Ovary (tissue), 9 donors: Measurements from ENCODE around the gene PPARA. TPM values are rescaled to one million over a fixed set of nuclear protein-coding genes. Genes with fewer than 3 reads are reported as not detected.
A peak's percentile ranks its signal among the peaks of the same experiment; 100 is the strongest.

Experiments used
- DNase-seq, 5 donors: peaks; one replicate each; pipeline ENCODE4 v3.0.0-alpha.2; 2019 to 2020
- H3K27ac ChIP-seq, 2 donors: fragments of 200-600 bp; one replicate each; pipeline versions ENCODE4 v1.5.1 to v1.8.0; 2019 to 2022
- H3K27me3 ChIP-seq: fragments of 200-600 bp; one replicate; pipeline ENCODE4 v1.8.0; 2022
- H3K36me3 ChIP-seq: fragments of 200-600 bp; sonication (generic); one replicate; pipeline ENCODE4 v1.5.1; 2019
- H3K4me1 ChIP-seq: one replicate; pipeline ENCODE4 v1.8.1; 2013; ENCODE audit warnings: mild to moderate bottlenecking, moderate library complexity; ENCODE audit not compliant: insufficient read depth
- H3K4me3 ChIP-seq: fragments of 200-600 bp; sonication (generic); one replicate; pipeline ENCODE4 v1.5.1; 2017
- H3K9me3 ChIP-seq, 2 donors: fragments of 200-600 bp in 1 of 2; sonication (generic) in 1 of 2; one replicate each; pipeline versions ENCODE4 v1.5.1 to v1.8.1; 2013 to 2019; ENCODE audit warnings: mild to moderate bottlenecking in 1 of 2, moderate library complexity in 1 of 2
- EP300 ChIP-seq: sonication (generic); formaldehyde crosslinking; IDR thresholded peaks from one replicate; pipeline ENCODE4 v1.6.1; 2017; ENCODE audit warnings: antibody characterized with exemption
- POLR2A ChIP-seq: fragments of 450-650 bp; IDR thresholded peaks from one replicate; pipeline ENCODE4 v1.6.1; 2017; ENCODE audit warnings: antibody characterized with exemption, mild to moderate bottlenecking, moderate library complexity
- WGBS, 3 donors: extraction: QIAGEN DNeasy Blood & Tissue Kit in 1 of 3; methylation state at CpG; one replicate each; pipeline versions ENCODE4 v1.1.5 to v1.1.7; 2013 to 2017; 5-methylcytosine and 5-hydroxymethylcytosine counted together
- intact Hi-C, 4 donors: fragments of 100-400 bp; cut with DNase I; formaldehyde crosslinking; loops; one replicate each; pipeline versions ENCODE4 v1.11.0 to v1.15.1; 2022 to 2023
- polyA plus RNA-seq, 2 donors: library from polyadenylated mRNA; stranded (reverse); fragments of 200-250 nt in 1 of 2; fragments of 350-450 nt in 1 of 2; fragmentation: Illumina TruSeq in 1 of 2; extraction: RNeasy Lipid Tissue Mini Kit (QIAGEN cat#74804) in 1 of 2; gene quantifications; one replicate each; pipeline ENCODE4 v1.2.3, GENCODE V29; 2013 to 2014
- total RNA-seq, 7 donors: library from RNA; depleted of rRNA in 2 of 7; stranded (reverse); fragments of >200 nt in 2 of 7; fragmentation: NEBNext Ultra II Directional in 3 of 7; extraction: Animal tissue kit (Norgen Biotek cat#: 25700) in 3 of 7; gene quantifications; one replicate each; pipeline versions ENCODE4 v1.1.0 to v1.2.4, GENCODE V29; 2016 to 2023
- TF ChIP-seq, protein P1 (sequence below), 3 donors: fragments of 450-650 bp in 2 of 3; fragments of 200-600 bp in 1 of 3; IDR thresholded peaks; one replicate each; pipeline versions ENCODE4 v1.5.1 to v1.8.0; 2016 to 2022; ENCODE audit warnings: antibody characterized with exemption in 3 of 3, mild to moderate bottlenecking in 1 of 3
- donor health status: DM: no; HTN: no; CAD: no; lungs with moderate emphysema.
- donor health status: DM: no; HTN: no; CAD: no.
- donor health status: Bipolar disorder and iron deficiency.
- donor health status: DM: yes; HTN: yes; CAD: no.
- donor health status: DM: no; HTN: no; CAD: no.
- donor health status: DM: yes; HTN: yes; CAD: no.

The PPARA gene
- total and polyA plus RNA-seq, 9 donors, result 9.7 to 41.0 (median 29.9) TPM

DNA sequence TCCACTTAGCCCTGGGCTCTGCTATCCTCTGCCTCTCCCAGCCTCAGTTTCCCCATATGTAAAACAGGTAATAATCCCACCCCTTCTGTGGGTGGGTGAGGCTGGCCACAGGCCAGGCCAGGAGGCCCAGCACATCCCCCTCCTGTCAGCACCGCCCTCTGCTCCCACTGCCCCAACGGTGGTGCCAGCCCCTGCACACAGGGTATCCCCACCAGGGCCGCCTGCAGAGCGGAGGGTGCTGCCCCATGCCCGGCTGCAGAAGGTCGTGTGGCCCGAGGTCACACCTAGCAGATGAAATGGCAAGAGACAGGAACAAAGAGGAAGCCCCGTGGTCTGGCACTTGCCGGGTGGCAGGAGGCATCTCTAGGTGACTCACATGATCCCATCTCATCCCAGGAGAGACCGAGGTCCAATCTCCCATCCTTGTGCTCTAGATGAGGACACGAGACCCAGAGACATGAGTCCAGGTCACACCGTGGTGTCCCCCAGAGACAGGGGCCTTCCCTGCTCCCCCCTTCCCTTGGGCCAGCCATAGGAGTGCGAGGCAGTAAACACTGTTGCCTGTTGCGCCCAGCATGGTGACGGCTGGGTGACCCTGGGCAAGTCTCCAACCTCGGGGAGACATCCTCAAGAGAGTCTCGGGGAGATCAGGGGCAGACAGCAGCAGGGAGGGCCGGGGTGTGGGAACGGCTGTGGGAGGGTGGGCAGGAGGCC lies 27.2 kb upstream of the PPARA start:
- peaks cover 19% of the 10 kb centered on the region for H3K4me1 ChIP-seq
- peak overlapping the region in 1 of 2 donors; percentile 51 for H3K27ac ChIP-seq
- H3K4me3 ChIP-seq, result no peak overlapping the region
- WGBS, 3 donors, result 67 to 72% (median 68%) methylated on average over 19 of the region's 19 CpGs
- DNase-seq, result peak in 2 of 5 donors; percentile 60
- H3K36me3 ChIP-seq, result no peaks in the 10 kb centered on the region
- TF ChIP-seq POLR2A (no peak), EP300 (no peak)
- TF ChIP-seq, protein P1, sequence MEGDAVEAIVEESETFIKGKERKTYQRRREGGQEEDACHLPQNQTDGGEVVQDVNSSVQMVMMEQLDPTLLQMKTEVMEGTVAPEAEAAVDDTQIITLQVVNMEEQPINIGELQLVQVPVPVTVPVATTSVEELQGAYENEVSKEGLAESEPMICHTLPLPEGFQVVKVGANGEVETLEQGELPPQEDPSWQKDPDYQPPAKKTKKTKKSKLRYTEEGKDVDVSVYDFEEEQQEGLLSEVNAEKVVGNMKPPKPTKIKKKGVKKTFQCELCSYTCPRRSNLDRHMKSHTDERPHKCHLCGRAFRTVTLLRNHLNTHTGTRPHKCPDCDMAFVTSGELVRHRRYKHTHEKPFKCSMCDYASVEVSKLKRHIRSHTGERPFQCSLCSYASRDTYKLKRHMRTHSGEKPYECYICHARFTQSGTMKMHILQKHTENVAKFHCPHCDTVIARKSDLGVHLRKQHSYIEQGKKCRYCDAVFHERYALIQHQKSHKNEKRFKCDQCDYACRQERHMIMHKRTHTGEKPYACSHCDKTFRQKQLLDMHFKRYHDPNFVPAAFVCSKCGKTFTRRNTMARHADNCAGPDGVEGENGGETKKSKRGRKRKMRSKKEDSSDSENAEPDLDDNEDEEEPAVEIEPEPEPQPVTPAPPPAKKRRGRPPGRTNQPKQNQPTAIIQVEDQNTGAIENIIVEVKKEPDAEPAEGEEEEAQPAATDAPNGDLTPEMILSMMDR (IDR thresholded peaks at IDR 0.05), result no peak
- no peaks in the 10 kb centered on the region for H3K27me3 ChIP-seq
- H3K9me3 ChIP-seq, result no peaks in the 10 kb centered on the region
- intact Hi-C loops, result loop anchor here (2.0 to 10.0 kb wide), 6 partner anchors 142 to 422 kb away; partner anchors contain the start of genes PKDREJ (in 1 of the 4) and TTC38 (in 1 of the 4)

DNA sequence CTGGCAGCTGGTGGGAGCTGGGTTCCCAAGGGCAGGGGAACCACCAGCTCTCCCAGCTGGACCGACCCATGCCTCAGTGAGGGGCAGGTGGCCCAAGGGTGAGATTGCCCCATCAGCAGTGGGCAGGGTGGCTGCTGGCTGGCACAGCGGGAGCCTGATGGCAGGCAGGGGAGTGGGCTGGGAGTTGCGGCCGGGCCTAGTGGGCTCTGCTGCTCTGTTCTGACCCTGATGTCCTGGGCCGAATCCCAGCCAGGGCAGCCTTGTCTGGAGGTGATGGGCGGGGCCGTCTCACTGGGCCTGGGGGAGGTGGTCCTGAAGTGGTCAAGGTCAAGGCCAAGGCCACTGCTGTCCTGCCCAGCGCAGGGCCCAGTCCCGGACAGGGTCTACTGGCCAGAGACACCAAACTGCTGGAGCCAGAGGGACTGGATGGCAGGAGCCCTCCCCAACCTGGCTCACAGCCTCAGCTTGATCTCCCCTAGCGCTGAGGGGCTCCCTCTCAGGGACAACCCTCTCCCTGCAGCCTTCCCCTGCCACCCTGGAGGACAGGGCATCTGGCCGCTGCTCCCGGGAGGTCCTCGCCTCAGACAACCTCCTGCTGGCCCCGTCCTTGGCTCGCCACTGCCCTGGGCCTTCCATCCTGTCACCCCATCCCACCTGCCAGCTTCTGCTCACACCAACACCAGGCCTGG lies 26.5 kb upstream of the PPARA start:
- Histone ChIP-seq H3K36me3 (no peaks in the 10 kb centered on the region), H3K27me3 (no peaks in the 10 kb centered on the region), H3K27ac (peak overlapping the region in 1 of 2 donors; percentile 40), H3K4me3 (no peak overlapping the region), H3K4me1 (peaks cover 19% of the 10 kb centered on the region), H3K9me3 (no peaks in the 10 kb centered on the region)
- WGBS, 3 donors, result 71 to 82% (median 80%) methylated on average over 15 of the region's 15 CpGs
- TF ChIP-seq POLR2A, result no peak
- TF ChIP-seq, protein P1 (IDR thresholded peaks at IDR 0.05), result no peak
- TF ChIP-seq EP300, result no peak
- DNase-seq, result peak in 1 of 5 donors; percentile 63
- intact Hi-C loops, result loop anchor here (2.0 to 10.0 kb wide), 6 partner anchors 141 to 421 kb away; partner anchors contain the start of genes PKDREJ (in 1 of the 4) and TTC38 (in 1 of the 4)

DNA sequence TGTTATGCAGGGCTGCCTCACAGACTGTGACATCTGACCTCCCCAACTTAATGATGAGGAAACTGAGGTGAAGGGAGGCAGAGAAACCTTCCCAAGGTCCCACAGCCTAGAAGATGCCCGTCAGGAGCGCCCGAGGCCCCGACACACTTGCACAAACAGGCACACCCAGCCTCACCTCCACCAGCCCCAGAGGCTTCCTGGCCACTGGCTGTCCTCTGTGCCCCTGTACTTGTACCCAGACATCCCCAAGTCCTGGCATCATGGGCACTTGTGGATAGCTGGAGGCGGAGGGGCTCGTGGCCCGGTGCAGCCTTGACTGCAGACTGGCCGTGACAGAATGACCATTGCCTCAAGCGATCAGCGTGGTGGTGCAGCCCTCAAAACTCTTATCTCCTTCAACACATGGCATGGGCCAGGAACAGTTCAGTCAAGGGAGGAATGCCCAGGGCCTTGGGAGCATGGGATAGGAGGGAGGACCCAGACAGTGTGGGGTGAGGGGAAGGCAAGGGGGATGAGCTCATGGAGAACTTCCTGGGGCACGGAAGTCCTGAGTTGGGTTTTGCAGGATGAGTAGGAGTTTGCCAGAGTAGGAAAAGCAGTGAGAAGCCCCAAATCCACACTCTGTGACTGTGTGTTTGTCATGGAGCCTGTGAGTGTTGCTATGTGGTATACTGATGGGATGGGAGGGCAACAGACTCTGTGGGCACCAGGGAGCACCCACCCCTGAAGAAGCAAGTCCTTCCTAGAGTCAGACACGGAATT lies 25.8 kb upstream of the PPARA start:
- 93 to 95% (median 94%) methylated on average over 12 of the region's 12 CpGs for WGBS, 3 donors
- H3K9me3 ChIP-seq, result no peaks in the 10 kb centered on the region
- intact Hi-C loops, result loop anchor here (5.0 to 10.0 kb wide), 6 partner anchors 140 to 420 kb away; partner anchors contain the start of genes GTSE1 (in 1 of the 4), PKDREJ (in 1 of the 4) and TTC38 (in 1 of the 4)
- no peak for DNase-seq
- no peak overlapping the region for H3K27ac ChIP-seq
- TF ChIP-seq EP300 (no peak), POLR2A (no peak)
- TF ChIP-seq, protein P1 (IDR thresholded peaks at IDR 0.05), result no peak
- H3K4me1 ChIP-seq, result peaks cover 19% of the 10 kb centered on the region
- no peaks in the 10 kb centered on the region for H3K27me3 ChIP-seq
- no peaks in the 10 kb centered on the region for H3K36me3 ChIP-seq
- no peak overlapping the region for H3K4me3 ChIP-seq

DNA sequence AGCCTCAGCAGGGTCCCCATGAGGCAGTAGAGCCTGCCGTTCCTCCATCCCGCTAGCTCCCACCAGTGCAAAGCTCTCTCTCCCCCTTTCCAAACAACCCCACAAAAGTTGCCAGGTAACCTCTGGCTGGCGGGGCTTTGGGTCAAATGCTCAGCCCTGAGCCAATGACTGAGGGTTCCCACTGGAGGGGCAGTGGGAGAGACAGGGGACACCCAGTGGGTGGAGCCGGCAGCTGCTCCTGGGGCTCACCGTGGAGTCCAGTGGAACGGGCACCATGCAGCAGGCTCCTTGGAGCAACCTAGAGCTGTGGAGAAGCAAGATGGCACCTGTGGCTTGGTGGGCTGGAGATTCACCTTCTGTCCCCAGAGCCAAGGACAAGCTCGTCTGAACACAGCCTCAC lies 25.0 kb upstream of the PPARA start:
- intact Hi-C loops, result loop anchor here in 3 of 4 donors (5.0 to 10.0 kb wide), 3 partner anchors 139 to 419 kb away; partner anchors contain the start of genes GTSE1 (in 1 of the 3), PKDREJ (in 1 of the 3) and TTC38 (in 1 of the 3)
- peaks cover 18% of the 10 kb centered on the region for H3K4me1 ChIP-seq
- H3K4me3 ChIP-seq, result no peak overlapping the region
- H3K9me3 ChIP-seq, result no peaks in the 10 kb centered on the region
- no peak for TF ChIP-seq POLR2A
- no peak for TF ChIP-seq EP300
- TF ChIP-seq, protein P1 (IDR thresholded peaks at IDR 0.05), result no peak
- no peak overlapping the region for H3K27ac ChIP-seq
- DNase-seq, result no peak
- WGBS, 3 donors, result 82 to 89% (median 88%) methylated on average over 7 of the region's 7 CpGs
- no peaks in the 10 kb centered on the region for H3K27me3 ChIP-seq
- H3K36me3 ChIP-seq, result no peaks in the 10 kb centered on the region
